OCI-LY1 (cell line): ENCODE measurements around the gene AGRN.

Experiments used
- H2AFZ ChIP-seq: fragments of 200-600 bp; sonication (generic), shearing (Covaris generic); 2 replicates; pipeline ENCODE4 v1.6.0; 2014; ENCODE audit warnings: antibody characterized with exemption, mild to moderate bottlenecking, low read length
- H3F3A ChIP-seq: fragments of 200-600 bp; sonication (generic), shearing (Covaris generic); 2 replicates; pipeline ENCODE4 v1.6.0; 2014; ENCODE audit warnings: mild to moderate bottlenecking, antibody characterized with exemption, low read length, moderate library complexity; ENCODE audit not compliant: insufficient read depth
- H3K27ac ChIP-seq: fragments of 200-600 bp; sonication (generic); 2 replicates; pipeline ENCODE4 v1.5.1; 2014; ENCODE audit warnings: low read length, mixed run types, mild to moderate bottlenecking, low read depth; ENCODE audit not compliant: poor library complexity, severe bottlenecking
- H3K27me3 ChIP-seq: fragments of 200-600 bp; sonication (generic); 2 replicates; pipeline ENCODE4 v1.6.0; 2014; ENCODE audit warnings: antibody characterized with exemption, mild to moderate bottlenecking, low read length, moderate library complexity; ENCODE audit not compliant: insufficient read depth
- H3K36me3 ChIP-seq: fragments of 200-600 bp; sonication (generic); 2 replicates; pipeline ENCODE4 v1.6.1; 2014; ENCODE audit warnings: mild to moderate bottlenecking, antibody characterized with exemption, low read length, moderate library complexity, mixed read lengths; ENCODE audit not compliant: insufficient read depth
- H3K4me1 ChIP-seq: fragments of 200-600 bp; sonication (generic); 2 replicates; pipeline ENCODE4 v1.5.1; 2014; ENCODE audit warnings: mild to moderate bottlenecking, low read length, moderate library complexity; ENCODE audit not compliant: insufficient read depth, severe bottlenecking
- H3K4me2 ChIP-seq: fragments of 200-600 bp; sonication (generic), shearing (Covaris generic); 2 replicates; pipeline ENCODE4 v1.6.1; 2014; ENCODE audit warnings: low read length
- H3K4me3 ChIP-seq: fragments of 200-600 bp; sonication (generic); 2 replicates; pipeline ENCODE4 v1.5.1; 2014; ENCODE audit warnings: low read length, low read depth, mild to moderate bottlenecking, mixed read lengths; ENCODE audit not compliant: poor library complexity, severe bottlenecking
- H3K79me2 ChIP-seq: fragments of 200-600 bp; shearing (Covaris generic); 2 replicates; pipeline ENCODE4 v1.6.1; 2016; ENCODE audit warnings: mixed run types, low read length, mixed read lengths; ENCODE audit not compliant: insufficient read depth
- H3K9ac ChIP-seq: fragments of 200-600 bp; sonication (generic), shearing (Covaris generic); 2 replicates; pipeline ENCODE4 v1.6.1; 2014; ENCODE audit warnings: mild to moderate bottlenecking, low read length, mixed read lengths
- H3K9me2 ChIP-seq: fragments of 200-600 bp; sonication (generic), shearing (Covaris generic); 2 replicates; pipeline ENCODE4 v1.6.1; 2014; ENCODE audit warnings: low read depth, mild to moderate bottlenecking, low read length, mixed read lengths
- H3K9me3 ChIP-seq: fragments of 200-600 bp; shearing (Covaris generic); 2 replicates; pipeline ENCODE4 v1.6.1; 2014; ENCODE audit warnings: low read length, mixed read lengths
- H4K20me1 ChIP-seq: fragments of 200-600 bp; sonication (generic), shearing (Covaris generic); 2 replicates; pipeline ENCODE4 v1.6.0; 2016; ENCODE audit warnings: mild to moderate bottlenecking, low read length; ENCODE audit not compliant: insufficient read depth
- CTCF ChIP-seq: fragments of 200-600 bp; sonication (generic), shearing (Covaris generic); IDR thresholded peaks from 2 replicates; pipeline ENCODE4 v1.5.1; 2017; ENCODE audit warnings: mild to moderate bottlenecking, antibody characterized with exemption, low read length, moderate library complexity, mixed read lengths
- EZH2 ChIP-seq: fragments of 200-600 bp; sonication (generic), shearing (Covaris generic); IDR thresholded peaks from 2 replicates; pipeline ENCODE4 v1.8.0; 2017; ENCODE audit warnings: borderline replicate concordance, mixed run types, mild to moderate bottlenecking, antibody characterized with exemption, low read length, moderate library complexity, mixed read lengths

Gene AGRN

GRCh38 chr1:1020000-1020404 is at the start of gene AGRN:
AGRN (plus strand) TSS chr1:1020120; CDS start chr1:1020173, 53 bp downstream.
- H3K4me2 ChIP-seq = peak within 1 kb of the TSS; percentile 81
- H3K9ac ChIP-seq = peak within 1 kb of the TSS; percentile 51; the same call in 1 of the 2 replicates
- no peaks in the 10 kb centered on the region for H3K36me3 ChIP-seq
- no peaks in the 10 kb centered on the region for H3K9me3 ChIP-seq
- H3K27ac ChIP-seq = no peak within 1 kb of the TSS
- H3K9me2 ChIP-seq = no peaks in the 10 kb centered on the region
- TF ChIP-seq EZH2 (no peak), CTCF (no peak)
- peaks cover 16% of the 10 kb centered on the region; the same call in 1 of the 2 replicates for H3K27me3 ChIP-seq
- H3K79me2 ChIP-seq = no peaks in the 10 kb centered on the region
- no peaks in the 10 kb centered on the region for H4K20me1 ChIP-seq
- H2AFZ ChIP-seq = no peak within 1 kb of the TSS
- H3K4me1 ChIP-seq = peaks cover 6% of the 10 kb centered on the region
- H3F3A ChIP-seq = no peaks in the 10 kb centered on the region
- peak within 1 kb of the TSS; percentile 61 for H3K4me3 ChIP-seq

DNA sequence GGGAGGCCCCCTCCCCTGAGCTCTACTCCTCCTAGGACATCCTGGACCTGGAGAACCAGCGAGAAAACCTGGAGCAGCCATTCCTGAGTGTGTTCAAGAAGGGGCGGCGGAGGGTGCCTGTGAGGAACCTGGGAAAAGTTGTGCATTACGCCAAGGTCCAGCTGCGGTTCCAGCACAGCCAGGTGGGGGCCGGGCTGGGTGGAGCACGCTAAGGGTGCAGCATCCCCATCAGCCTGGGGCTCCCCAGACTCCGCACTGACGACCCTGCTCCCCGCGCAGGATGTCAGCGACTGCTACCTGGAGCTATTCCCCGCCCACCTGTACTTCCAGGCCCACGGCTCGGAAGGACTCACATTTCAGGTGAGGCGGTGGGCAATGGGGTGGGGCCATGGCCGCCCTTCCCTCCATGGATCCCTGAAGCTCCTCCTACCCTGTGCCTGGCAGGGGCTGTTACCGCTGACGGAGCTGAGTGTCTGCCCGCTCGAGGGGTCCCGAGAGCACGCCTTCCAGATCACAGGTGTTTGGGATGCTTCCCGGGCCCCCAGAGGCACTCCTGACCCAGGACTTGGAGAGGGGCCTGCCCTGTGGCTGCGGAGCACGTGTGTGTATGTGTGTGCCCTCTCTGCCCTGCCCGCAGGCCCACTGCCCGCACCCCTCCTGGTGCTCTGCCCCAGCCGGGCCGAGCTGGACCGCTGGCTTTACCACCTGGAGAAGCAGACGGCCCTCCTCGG is 49.5 kb upstream of the AGRN start:
- H3K4me2 ChIP-seq = no peak overlapping the region

GRCh38 chr1:970973-971730 is 48.8 kb upstream of the AGRN start:
- Histone ChIP-seq H3K9me2 (no peaks in the 10 kb centered on the region), H3K9ac (no peak overlapping the region), H3K9me3 (no peaks in the 10 kb centered on the region), H4K20me1 (no peaks in the 10 kb centered on the region), H3K4me1 (peaks cover 15% of the 10 kb centered on the region), H3K4me3 (no peak overlapping the region), H3K27me3 (peaks cover 6% of the 10 kb centered on the region; the same call in 1 of the 2 replicates), H3K27ac (no peak overlapping the region), H3K79me2 (no peaks in the 10 kb centered on the region), H3K36me3 (no peaks in the 10 kb centered on the region), H3K4me2 (no peak overlapping the region), H2AFZ (no peak overlapping the region), H3F3A (no peaks in the 10 kb centered on the region)
- TF ChIP-seq EZH2 (no peak), CTCF (no peak)

More for the DNA sequence above, 49.5 kb upstream of the AGRN start:
- Histone ChIP-seq H3K79me2 (no peaks in the 10 kb centered on the region), H3K9me3 (no peaks in the 10 kb centered on the region), H3K36me3 (no peaks in the 10 kb centered on the region), H3K9ac (no peak overlapping the region), H3K9me2 (no peaks in the 10 kb centered on the region), H2AFZ (no peak overlapping the region), H3K4me1 (peaks cover 14% of the 10 kb centered on the region), H3K27ac (no peak overlapping the region), H3K4me3 (no peak overlapping the region), H4K20me1 (no peaks in the 10 kb centered on the region), H3K27me3 (peaks cover 2% of the 10 kb centered on the region; the same call in 1 of the 2 replicates), H3F3A (no peaks in the 10 kb centered on the region)
- no peak for TF ChIP-seq EZH2
- no peak for TF ChIP-seq CTCF
